Ascending aorta (tissue), 2 donors: Measurements from ENCODE around the gene CEND1. TPM values are rescaled to one million over a fixed set of nuclear protein-coding genes. Genes with fewer than 3 reads are reported as not detected.

Source experiments
- DNase-seq, 2 donors: peaks; one replicate each; pipeline ENCODE4 v3.0.0-alpha.2; 2019; ENCODE audit warnings: low spot score in 2 of 2
- H3K27ac ChIP-seq, 2 donors: fragments of 200-600 bp; sonication (generic); one replicate each; pipeline ENCODE4 v1.5.1; 2016 to 2017; ENCODE audit warnings: mild to moderate bottlenecking in 1 of 2
- H3K27me3 ChIP-seq: fragments of 200-600 bp; sonication (generic); one replicate; pipeline ENCODE4 v1.5.1; 2017
- H3K36me3 ChIP-seq, 2 donors: fragments of 200-600 bp; sonication (generic); one replicate each; pipeline ENCODE4 v1.5.1; 2016
- H3K4me1 ChIP-seq, 2 donors: fragments of 200-600 bp; sonication (generic); one replicate each; pipeline ENCODE4 v1.5.1; 2016 to 2017; ENCODE audit warnings: mild to moderate bottlenecking in 1 of 2
- H3K4me3 ChIP-seq, 2 donors: fragments of 200-600 bp; sonication (generic); one replicate each; pipeline ENCODE4 v1.5.1; 2016 to 2017; ENCODE audit warnings: mild to moderate bottlenecking in 1 of 2
- H3K9me3 ChIP-seq, 2 donors: fragments of 200-600 bp; sonication (generic); one replicate each; pipeline ENCODE4 v1.5.1; 2016
- CTCF ChIP-seq, 3 experiments: fragments of 200-600 bp in 2 of 3; fragments of 450-650 bp in 1 of 3; sonication (generic) in 2 of 3; IDR thresholded peaks; one replicate each; pipeline ENCODE4 v1.5.1; 2016 to 2019; ENCODE audit warnings: antibody characterized with exemption in 3 of 3, mild to moderate bottlenecking in 1 of 3, moderate library complexity in 1 of 3
- intact Hi-C: fragments of 100-400 bp; cut with DNase I; formaldehyde crosslinking; loops from one replicate; pipeline ENCODE4 v1.15.1; 2023
- total RNA-seq: library from RNA; depleted of rRNA; stranded (reverse); fragments of >200 nt; gene quantifications from one replicate; pipeline ENCODE4 v1.1.0, GENCODE V29; 2016

The CEND1 gene
- total RNA-seq, 1 donor from 2014 or later = not detected

- intact Hi-C loops = loop anchor here (1.0 kb wide), 3 partner anchors 11 to 31 kb away; partner anchors contain the start of gene GATD1
- H3K9me3 ChIP-seq = no peaks in the 10 kb centered on the region
- H3K4me3 ChIP-seq = peak overlapping the region; percentile 73 to 97
- no peak for TF ChIP-seq CTCF (IDR thresholded peaks at IDR 0.05)
- DNase-seq = peak in 1 of 2 donors; percentile 93
- H3K27ac ChIP-seq = peak overlapping the region; percentile 93 to 98
- H3K27me3 ChIP-seq = no peaks in the 10 kb centered on the region
- peaks cover 22 to 24% of the 10 kb centered on the region in 2 donors for H3K36me3 ChIP-seq
- H3K4me1 ChIP-seq = peaks cover 17 to 39% of the 10 kb centered on the region in 2 donors
These were observed 18.8 kb upstream of the CEND1 start for GRCh38 chr11:808427-809286.

GRCh38 chr11:804599-804964 is 14.7 kb upstream of the CEND1 start:
- intact Hi-C loops = no loop called here
- Histone ChIP-seq H3K4me1 (peaks cover 18 to 22% of the 10 kb centered on the region in 2 donors), H3K36me3 (peaks cover 13 to 21% of the 10 kb centered on the region in 2 donors), H3K27me3 (no peaks in the 10 kb centered on the region), H3K4me3 (peak overlapping the region; percentile 57 to 72), H3K27ac (peak overlapping the region; percentile 94 to 95), H3K9me3 (no peaks in the 10 kb centered on the region)
- TF ChIP-seq CTCF (IDR thresholded peaks at IDR 0.05) = no peak
- DNase-seq = no peak

- peaks cover 18 to 22% of the 10 kb centered on the region in 2 donors for H3K4me1 ChIP-seq
- peaks cover 13 to 23% of the 10 kb centered on the region in 2 donors for H3K36me3 ChIP-seq
- intact Hi-C loops = no loop called here
- H3K27me3 ChIP-seq = no peaks in the 10 kb centered on the region
- no peak for TF ChIP-seq CTCF (IDR thresholded peaks at IDR 0.05)
- peak overlapping the region in 1 of 2 donors; percentile 95 for H3K27ac ChIP-seq
- DNase-seq = no peak
- peak overlapping the region; percentile 57 to 72 for H3K4me3 ChIP-seq
- no peaks in the 10 kb centered on the region for H3K9me3 ChIP-seq
These were observed 14.1 kb upstream of the CEND1 start for GRCh38 chr11:803770-804598.

GRCh38 chr11:803467-803742 is 13.5 kb upstream of the CEND1 start:
- H3K4me3 ChIP-seq = no peak overlapping the region
- intact Hi-C loops = no loop called here
- H3K9me3 ChIP-seq = no peaks in the 10 kb centered on the region
- H3K4me1 ChIP-seq = peaks cover 13 to 18% of the 10 kb centered on the region in 2 donors
- peaks cover 13 to 23% of the 10 kb centered on the region in 2 donors for H3K36me3 ChIP-seq
- H3K27me3 ChIP-seq = no peaks in the 10 kb centered on the region
- DNase-seq = no peak
- no peak overlapping the region for H3K27ac ChIP-seq
- no peak for TF ChIP-seq CTCF (IDR thresholded peaks at IDR 0.05)

GRCh38 chr11:802693-803466 is 13.0 kb upstream of the CEND1 start:
- TF ChIP-seq CTCF (IDR thresholded peaks at IDR 0.05) = no peak
- DNase-seq = no peak
- intact Hi-C loops = no loop called here
- peaks cover 13 to 23% of the 10 kb centered on the region in 2 donors for H3K36me3 ChIP-seq
- peaks cover 14 to 18% of the 10 kb centered on the region in 2 donors for H3K4me1 ChIP-seq
- no peak overlapping the region for H3K4me3 ChIP-seq
- H3K27me3 ChIP-seq = no peaks in the 10 kb centered on the region
- no peaks in the 10 kb centered on the region for H3K9me3 ChIP-seq
- no peak overlapping the region for H3K27ac ChIP-seq
